Aorta (tissue), 5 donors: ENCODE data around the gene POLR2C. TPM values are rescaled to one million over a fixed set of nuclear protein-coding genes. Genes with fewer than 3 reads are reported as not detected.

ENCODE experiments used
- ATAC-seq: fragments of 200-7000 bp; cut with Tn5 transposase; one replicate; pipeline ENCODE4 v1.9.1; 2022; ENCODE audit warnings: moderate library complexity; ENCODE audit not compliant: low FRiP score
- DNase-seq, 2 donors: peaks; one replicate each; pipeline ENCODE4 v3.0.0-alpha.2; 2020
- H3K27ac ChIP-seq, 2 donors: one replicate each; pipeline ENCODE4 v1.5.1; 2013; ENCODE audit warnings: low read length in 2 of 2, mild to moderate bottlenecking in 2 of 2, moderate library complexity in 2 of 2, control low read depth in 1 of 2, inconsistent platforms in 1 of 2, low read depth in 1 of 2
- H3K27me3 ChIP-seq, 2 donors: one replicate each; pipeline ENCODE4 v1.6.1; 2013; ENCODE audit warnings: control low read depth in 1 of 2, low read length in 1 of 2, mild to moderate bottlenecking in 1 of 2, moderate library complexity in 1 of 2; ENCODE audit not compliant: insufficient read depth in 2 of 2, control insufficient read depth in 1 of 2
- H3K36me3 ChIP-seq, 2 donors: one replicate each; pipeline ENCODE4 v1.6.1; 2013; ENCODE audit warnings: control low read depth in 1 of 2, low read length in 1 of 2, mild to moderate bottlenecking in 1 of 2; ENCODE audit not compliant: insufficient read depth in 2 of 2, control insufficient read depth in 1 of 2
- H3K4me1 ChIP-seq, 2 donors: one replicate each; pipeline ENCODE4 v1.6.1; 2013; ENCODE audit warnings: low read length in 2 of 2, control low read depth in 1 of 2, mild to moderate bottlenecking in 1 of 2, moderate library complexity in 1 of 2; ENCODE audit not compliant: insufficient read depth in 2 of 2, control insufficient read depth in 1 of 2
- H3K4me3 ChIP-seq, 2 donors: one replicate each; pipeline ENCODE4 v1.5.1; 2013; ENCODE audit warnings: low read length in 2 of 2, control low read depth in 1 of 2, mild to moderate bottlenecking in 1 of 2
- H3K9me3 ChIP-seq: one replicate; pipeline ENCODE4 v1.6.1; 2013; ENCODE audit warnings: mild to moderate bottlenecking, low read length; ENCODE audit not compliant: control insufficient read depth
- WGBS, 2 donors: extraction: QIAGEN DNeasy Blood & Tissue Kit; methylation state at CpG; one replicate each; pipeline ENCODE4 v1.1.7; 2013; 5-methylcytosine and 5-hydroxymethylcytosine counted together
- intact Hi-C, 2 donors: fragments of 100-400 bp; cut with DNase I; formaldehyde crosslinking; loops; one replicate each; pipeline versions ENCODE4 v1.14.2 to v1.15.0; 2022
- polyA plus RNA-seq, 2 donors: library from polyadenylated mRNA; stranded (reverse); fragments of 200-250 nt; gene quantifications; one replicate each; pipeline ENCODE4 v1.2.3, GENCODE V29; 2013
- total RNA-seq, 2 donors: library from RNA; stranded (reverse); fragmentation: NEBNext Ultra II Directional; extraction: Animal tissue kit (Norgen Biotek cat#: 25700); gene quantifications; one replicate each; pipeline ENCODE4 v1.2.1, GENCODE V29; 2021
- donor health status: healthy with polysubstance abuse.
- donor health status: Bipolar disorder and iron deficiency.
- donor health status: DM: no; HTN: no; CAD: no.
- donor health status: DM: no; HTN: no; CAD: no.
- donor health status: DM: yes; HTN: yes; CAD: no.

POLR2C gene
- total and polyA plus RNA-seq, 4 donors: 43.8 to 55.3 (median 49.5) TPM

DNA sequence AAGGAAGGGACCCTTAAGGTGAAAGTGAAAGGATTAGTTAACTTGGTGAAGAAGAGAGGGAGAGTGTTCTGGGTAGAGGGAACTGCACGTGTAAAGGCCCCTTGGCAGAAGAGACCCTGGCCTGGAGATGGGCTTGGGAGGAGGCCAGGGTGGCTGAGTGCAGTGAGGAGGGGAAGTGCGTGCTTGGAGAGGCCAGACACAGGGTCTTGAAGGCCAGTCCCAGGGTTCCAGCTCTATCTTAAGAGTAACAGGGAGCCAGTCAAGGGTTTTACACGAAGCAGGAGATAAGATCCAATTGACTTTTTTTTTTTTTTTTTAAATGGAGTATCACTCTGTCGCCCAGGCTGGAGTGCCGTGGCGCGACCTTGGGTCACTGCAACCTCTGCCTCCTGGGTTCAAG lies 39.0 kb downstream of the POLR2C start:
- no peak for ATAC-seq
- intact Hi-C loops: no loop called here
- 81 to 83% methylated on average over 7 of the region's 7 CpGs for WGBS, 2 donors

DNA sequence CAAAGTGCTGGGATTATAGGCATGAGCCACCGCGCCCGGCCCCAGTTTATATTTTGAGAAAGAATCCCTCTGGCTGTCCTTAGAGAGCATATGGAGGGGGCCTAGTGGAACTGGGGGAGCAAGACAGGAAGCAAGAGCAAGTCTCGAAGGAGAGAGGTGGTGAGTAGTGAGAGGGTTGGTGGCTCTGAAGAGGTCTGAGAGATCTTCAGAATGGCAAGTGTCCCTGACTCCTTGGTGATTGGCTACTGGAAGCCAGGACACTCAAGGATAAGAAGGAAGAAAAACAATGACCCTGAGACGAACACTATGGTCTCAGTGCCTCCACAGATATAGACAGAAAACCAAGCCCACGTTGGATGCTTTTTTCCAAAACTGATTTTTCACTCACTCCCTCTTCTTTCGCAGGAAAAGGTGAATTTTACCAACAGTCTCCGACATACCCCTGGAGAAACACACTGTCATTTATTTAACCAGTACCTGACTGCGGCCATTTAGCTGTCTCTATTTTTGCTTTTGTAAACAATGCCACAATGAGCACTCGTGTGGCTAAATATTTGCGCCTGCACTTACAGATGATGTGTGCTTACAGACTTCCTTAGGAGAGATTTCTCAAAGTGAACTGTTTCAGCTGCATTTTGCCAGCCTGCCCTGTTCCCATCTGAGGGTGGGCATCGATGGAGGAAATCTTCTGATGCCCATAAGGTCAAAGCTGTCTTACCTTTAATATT lies 39.7 kb downstream of the POLR2C start:
- H3K27ac ChIP-seq: no peak overlapping the region
- no peaks in the 10 kb centered on the region for H3K9me3 ChIP-seq
- 76 to 77% methylated on average over 12 of the region's 12 CpGs for WGBS, 2 donors
- H3K4me1 ChIP-seq: no peaks in the 10 kb centered on the region
- intact Hi-C loops: no loop called here
- DNase-seq: no peak
- no peaks in the 10 kb centered on the region for H3K36me3 ChIP-seq
- H3K27me3 ChIP-seq: no peaks in the 10 kb centered on the region
- H3K4me3 ChIP-seq: no peak overlapping the region
- ATAC-seq: no peak

More for the DNA sequence above, 39.0 kb downstream of the POLR2C start:
- Histone ChIP-seq H3K4me3 (no peak overlapping the region), H3K9me3 (no peaks in the 10 kb centered on the region), H3K27ac (no peak overlapping the region), H3K36me3 (no peaks in the 10 kb centered on the region), H3K4me1 (no peaks in the 10 kb centered on the region), H3K27me3 (no peaks in the 10 kb centered on the region)
- no peak for DNase-seq

DNA sequence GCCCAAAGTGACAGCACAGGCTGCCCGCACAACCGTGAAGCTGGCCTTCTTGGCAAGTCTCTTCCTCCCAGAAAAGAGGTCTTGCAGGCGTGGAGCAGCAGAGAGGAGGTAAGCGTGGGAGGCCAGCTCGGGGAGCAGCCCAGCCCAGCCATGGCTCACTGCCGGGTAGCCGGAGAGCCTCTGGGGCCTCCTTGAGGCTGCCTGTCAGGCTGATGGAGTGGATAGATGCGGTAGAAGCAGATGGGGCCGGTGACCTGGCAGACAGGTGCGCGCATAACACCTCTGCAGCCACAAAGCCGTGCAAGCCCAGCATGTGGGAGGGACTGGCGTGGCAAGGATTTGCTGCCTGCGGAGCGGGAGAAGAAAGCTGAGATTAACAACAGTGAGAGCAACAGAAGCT lies 40.9 kb downstream of the POLR2C start:
- H3K4me1 ChIP-seq: no peaks in the 10 kb centered on the region
- no peaks in the 10 kb centered on the region for H3K36me3 ChIP-seq
- DNase-seq (no peak), ATAC-seq (no peak)
- H3K27ac ChIP-seq: no peak overlapping the region
- intact Hi-C loops: no loop called here
- no peaks in the 10 kb centered on the region for H3K27me3 ChIP-seq
- H3K4me3 ChIP-seq: no peak overlapping the region
- 68 to 72% methylated on average over 15 of the region's 15 CpGs for WGBS, 2 donors
- no peaks in the 10 kb centered on the region for H3K9me3 ChIP-seq

DNA sequence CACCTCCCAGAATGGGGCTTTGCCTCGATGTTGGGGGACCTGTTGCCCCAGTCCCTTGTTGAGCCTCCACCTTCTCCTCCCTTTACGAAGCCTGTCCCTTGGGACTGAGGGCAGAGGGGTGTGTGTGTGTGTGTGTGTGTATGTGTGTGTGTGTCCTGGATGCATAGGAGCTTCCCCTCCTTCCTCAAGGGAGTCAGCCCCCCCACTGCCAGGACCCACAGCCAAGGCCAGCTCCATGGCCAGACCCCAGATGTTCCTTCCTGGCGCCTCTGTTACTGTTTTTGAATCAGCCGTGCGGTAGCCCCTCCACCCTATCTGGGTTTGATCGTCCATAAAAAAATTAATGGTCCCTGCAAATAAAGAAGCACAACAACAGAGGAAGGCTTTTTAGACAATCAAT lies 41.5 kb downstream of the POLR2C start:
- Histone ChIP-seq H3K9me3 (no peaks in the 10 kb centered on the region), H3K27ac (no peak overlapping the region), H3K36me3 (no peaks in the 10 kb centered on the region), H3K4me1 (no peaks in the 10 kb centered on the region), H3K4me3 (no peak overlapping the region), H3K27me3 (no peaks in the 10 kb centered on the region)
- DNase-seq (no peak), ATAC-seq (no peak)
- intact Hi-C loops: no loop called here
- 71 to 75% methylated on average over 6 of the region's 6 CpGs for WGBS, 2 donors

DNA sequence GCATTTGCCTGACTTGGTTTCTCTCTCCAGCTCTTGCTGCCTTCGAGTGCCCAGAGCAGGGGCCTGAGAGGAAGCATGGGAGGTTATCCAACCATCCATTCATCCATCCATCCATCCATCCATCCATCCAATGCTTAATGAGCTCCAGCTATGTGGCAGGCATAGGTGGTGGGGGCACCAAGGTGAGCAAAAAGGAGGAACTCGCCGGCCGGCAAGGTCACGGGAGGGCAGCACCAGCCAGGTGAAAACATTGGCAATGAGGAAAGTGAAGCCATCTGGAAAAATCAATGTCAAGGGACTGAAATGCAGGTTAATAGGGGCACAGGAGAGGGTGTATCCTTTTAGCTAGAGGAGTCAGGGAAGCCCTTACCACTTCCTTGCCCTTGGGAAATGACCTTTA lies 42.0 kb downstream of the POLR2C start:
- DNase-seq (no peak), ATAC-seq (no peak)
- Histone ChIP-seq H3K27ac (no peak overlapping the region), H3K4me1 (no peaks in the 10 kb centered on the region), H3K9me3 (no peaks in the 10 kb centered on the region), H3K36me3 (no peaks in the 10 kb centered on the region), H3K27me3 (no peaks in the 10 kb centered on the region), H3K4me3 (no peak overlapping the region)
- 83 to 85% methylated on average over 5 of the region's 5 CpGs for WGBS, 2 donors
- intact Hi-C loops: no loop called here

DNA sequence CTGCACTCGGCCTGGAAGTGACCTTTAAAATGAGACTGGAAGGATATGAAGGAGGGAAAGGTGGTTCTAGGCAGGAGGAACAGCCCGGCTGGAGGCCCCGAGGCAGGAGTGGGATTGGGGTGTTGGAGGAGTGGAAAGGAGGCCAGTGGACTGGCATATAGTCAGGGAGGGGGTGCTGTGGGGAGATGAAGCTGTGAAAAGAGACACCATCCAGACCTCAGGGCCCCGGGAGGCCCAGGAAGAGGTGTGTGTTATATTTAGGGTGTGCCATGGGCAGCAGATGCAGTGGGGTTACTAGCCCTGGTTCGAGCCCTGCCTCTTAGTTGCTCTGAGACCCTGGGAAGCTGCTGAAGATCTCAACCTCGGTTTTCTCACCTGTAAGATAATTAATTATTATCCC lies 42.7 kb downstream of the POLR2C start:
- intact Hi-C loops: no loop called here
- H3K27ac ChIP-seq: no peak overlapping the region
- no peaks in the 10 kb centered on the region for H3K9me3 ChIP-seq
- H3K36me3 ChIP-seq: no peaks in the 10 kb centered on the region
- WGBS, 2 donors: 81 to 84% methylated on average over 6 of the region's 6 CpGs
- H3K27me3 ChIP-seq: no peaks in the 10 kb centered on the region
- H3K4me1 ChIP-seq: no peaks in the 10 kb centered on the region
- H3K4me3 ChIP-seq: no peak overlapping the region
- DNase-seq (no peak), ATAC-seq (no peak)

DNA sequence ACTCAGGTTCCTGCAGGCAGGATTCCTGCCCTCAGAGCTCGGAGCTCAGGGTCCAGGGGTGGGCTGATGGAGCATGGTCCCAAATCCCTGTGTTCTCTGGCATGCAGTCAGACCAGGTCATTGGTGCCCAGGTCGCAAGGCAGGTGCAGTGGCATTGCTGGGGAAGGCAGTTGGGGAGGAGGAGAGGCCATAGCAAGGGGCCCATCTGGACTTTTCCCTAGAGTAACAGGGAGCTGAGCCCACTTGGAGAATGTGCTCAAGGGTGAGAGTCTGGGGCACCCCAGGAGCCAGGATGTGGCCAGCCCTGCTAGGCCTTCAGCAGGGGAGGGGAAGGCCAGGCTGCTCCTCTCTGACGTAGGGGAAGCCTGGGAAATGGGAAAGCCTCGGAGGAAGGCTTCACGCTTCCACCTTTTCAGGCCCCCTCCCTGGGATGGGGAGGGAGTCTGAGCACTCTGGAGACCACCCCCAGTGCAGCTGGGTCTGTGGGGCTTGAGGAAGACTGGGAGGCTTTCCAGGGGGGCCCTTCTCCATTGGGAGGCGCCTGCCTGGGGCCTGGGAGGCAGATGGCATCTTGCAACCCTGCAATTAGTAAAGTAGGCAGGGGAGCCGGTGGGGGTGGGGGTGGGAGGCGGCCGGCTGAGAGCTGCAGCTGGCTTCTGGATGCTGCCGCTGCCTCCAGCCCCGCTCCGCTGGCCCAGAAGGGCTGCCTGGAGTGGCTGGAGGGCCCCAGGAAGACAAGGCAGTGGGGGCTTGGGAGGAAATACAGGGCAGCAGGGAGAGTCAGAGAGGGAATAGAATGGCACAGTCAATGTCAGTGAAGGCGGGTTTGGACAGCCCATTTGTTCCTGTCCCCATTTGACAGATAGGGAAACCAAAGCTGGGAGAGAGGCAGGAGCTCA lies 44.9 kb downstream of the POLR2C start:
- Histone ChIP-seq H3K36me3 (no peaks in the 10 kb centered on the region), H3K9me3 (no peaks in the 10 kb centered on the region), H3K4me3 (no peak overlapping the region), H3K27ac (no peak overlapping the region), H3K4me1 (no peaks in the 10 kb centered on the region), H3K27me3 (no peaks in the 10 kb centered on the region)
- no peak for DNase-seq
- ATAC-seq: no peak
- WGBS, 2 donors: 78 to 86% methylated on average over 11 to 13 of the region's 13 CpGs
- intact Hi-C loops: no loop called here

DNA sequence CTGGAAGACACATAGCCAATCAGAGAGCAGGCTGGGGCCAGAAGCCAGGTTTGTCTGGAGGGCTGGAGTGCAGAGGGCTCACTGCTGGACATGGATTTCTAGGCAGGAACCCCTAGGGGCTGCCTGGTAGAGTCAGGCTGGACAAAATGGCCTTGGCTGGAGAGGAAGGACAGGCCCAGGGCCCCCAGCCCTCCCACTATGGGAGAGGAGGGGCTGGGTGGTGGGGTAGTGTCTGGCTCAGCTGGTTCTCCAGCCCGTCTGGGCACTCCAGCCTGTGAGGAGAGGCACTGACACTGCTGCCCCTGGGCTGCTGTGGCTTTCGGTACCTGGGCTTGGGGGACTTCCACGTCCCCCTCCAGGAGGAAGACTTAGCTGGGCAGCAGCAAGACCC lies 45.6 kb downstream of the POLR2C start:
- Histone ChIP-seq H3K27ac (no peak overlapping the region), H3K9me3 (no peaks in the 10 kb centered on the region), H3K4me3 (no peak overlapping the region), H3K4me1 (no peaks in the 10 kb centered on the region), H3K27me3 (no peaks in the 10 kb centered on the region), H3K36me3 (no peaks in the 10 kb centered on the region)
- WGBS, 2 donors: 90 to 97% methylated on average over 3 of the region's 3 CpGs
- DNase-seq: no peak
- intact Hi-C loops: no loop called here
- no peak for ATAC-seq
